B cell (primary cell): ENCODE measurements around the gene CASZ1. TPM values are rescaled to one million over a fixed set of nuclear protein-coding genes. Genes with fewer than 3 reads are reported as not detected.
A peak's percentile ranks its signal among the peaks of the same experiment; 100 is the strongest.

Experiments
- ATAC-seq: fragments of 200-7000 bp; cut with Tn5 transposase; one replicate; pipeline ENCODE4 v1.10.0; 2021; ENCODE audit warnings: low read depth, mild to moderate bottlenecking, moderate number of reproducible peaks, moderate library complexity
- CTCF ChIA-PET: fragments of 350-600 bp; sonication (Branson Sonifier 250); formaldehyde crosslinking; loops from one replicate; lab custom pipeline; 2021; ENCODE audit warnings: antibody characterized with exemption, inconsistent platforms; lab: Charles Lee
- POLR2A ChIA-PET: fragments of 350-600 bp; sonication (Branson Sonifier 250); formaldehyde crosslinking; loops from one replicate; lab custom pipeline; 2021; ENCODE audit warnings: antibody characterized with exemption; lab: Charles Lee
- DNase-seq: peaks from one replicate; pipeline ENCODE4 v3.0.0; 2013
- H2AFZ ChIP-seq: 2 replicates; pipeline ENCODE4 v1.6.1; 2012; ENCODE audit warnings: mild to moderate bottlenecking, low read depth, low read length; ENCODE audit not compliant: insufficient read depth, poor library complexity, severe bottlenecking
- H3K27ac ChIP-seq, 2 donors: 1 replicate in 1 of 2; 2 replicates in 1 of 2; pipeline ENCODE4 v1.5.1; 2012 to 2013; ENCODE audit warnings: low read length in 2 of 2, mild to moderate bottlenecking in 2 of 2, moderate library complexity in 1 of 2
- H3K27me3 ChIP-seq, 4 experiments: fragments of 200-600 bp in 1 of 4; sonication (generic) in 1 of 4; replicated peaks in 1 of 4; 1 replicate in 2 of 4; 2 replicates in 2 of 4; pipeline versions ENCODE4 v1.6.1 to v1.7.0; 2013 to 2016; ENCODE audit warnings: low read length in 3 of 4, mild to moderate bottlenecking in 2 of 4, mixed read lengths in 1 of 4, moderate library complexity in 1 of 4; ENCODE audit not compliant: insufficient read depth in 4 of 4, control insufficient read depth in 3 of 4; ENCODE audit errors: control extremely low read depth in 1 of 4
- H3K36me3 ChIP-seq, 2 experiments: replicated peaks in 1 of 2; 1 replicate in 1 of 2; 2 replicates in 1 of 2; pipeline versions ENCODE4 v1.6.1 to v1.7.1; 2013; ENCODE audit warnings: low read length in 1 of 2; ENCODE audit not compliant: insufficient read depth in 2 of 2, control insufficient read depth in 1 of 2; ENCODE audit errors: control extremely low read depth in 1 of 2, extremely low read depth in 1 of 2
- H3K4me1 ChIP-seq, 2 donors: fragments of 200-600 bp in 1 of 2; sonication (generic) in 1 of 2; 1 replicate in 1 of 2; 2 replicates in 1 of 2; pipeline versions ENCODE4 v1.5.1 to v1.6.1; 2013 to 2017; ENCODE audit warnings: low read length in 2 of 2; ENCODE audit not compliant: control insufficient read depth in 2 of 2, insufficient read depth in 2 of 2
- H3K4me2 ChIP-seq: replicated peaks from 2 replicates; pipeline ENCODE3; 2012; ENCODE audit warnings: mild to moderate bottlenecking, low read depth, low read length; ENCODE audit not compliant: poor library complexity, severe bottlenecking
- H3K4me3 ChIP-seq, 5 experiments: fragments of 200-600 bp in 1 of 5; sonication (generic) in 1 of 5; 1 replicate in 3 of 5; 2 replicates in 2 of 5; pipeline versions ENCODE4 v1.5.1 to v1.7.0; 2011 to 2016; ENCODE audit warnings: low read length in 4 of 5, mild to moderate bottlenecking in 4 of 5, low read depth in 2 of 5, control low read depth in 1 of 5, moderate library complexity in 1 of 5; ENCODE audit not compliant: insufficient read depth in 1 of 5; ENCODE audit errors: control extremely low read depth in 1 of 5, extremely low read depth in 1 of 5
- H3K79me2 ChIP-seq: fragments of 200-600 bp; sonication (generic); one replicate; pipeline ENCODE4 v1.6.0; 2016; ENCODE audit warnings: low read length; ENCODE audit not compliant: control insufficient read depth, insufficient read depth
- H3K9ac ChIP-seq: fragments of 200-600 bp; sonication (generic); 2 replicates; pipeline ENCODE4 v1.6.1; 2017; ENCODE audit warnings: mild to moderate bottlenecking, low read length, moderate library complexity
- H3K9me3 ChIP-seq, 3 donors: one replicate each; pipeline versions ENCODE4 v1.6.1 to v1.7.1; 2013; ENCODE audit warnings: low read length in 2 of 3; ENCODE audit not compliant: control insufficient read depth in 2 of 3, insufficient read depth in 1 of 3; ENCODE audit errors: control extremely low read depth in 1 of 3
- H4K20me1 ChIP-seq: 2 replicates; pipeline ENCODE4 v1.6.0; 2012; ENCODE audit warnings: mild to moderate bottlenecking, low read length; ENCODE audit not compliant: insufficient read depth, control insufficient read depth, poor library complexity, severe bottlenecking
- H3K27ac Mint-ChIP-seq: one replicate; pipeline ENCODE4 v1.8.0; 2021; ENCODE audit warnings: mixed read lengths
- H3K27me3 Mint-ChIP-seq: one replicate; pipeline ENCODE4 v1.8.0; 2021; ENCODE audit warnings: mixed read lengths
- H3K4me1 Mint-ChIP-seq: one replicate; pipeline ENCODE4 v1.8.0; 2021; ENCODE audit warnings: mixed read lengths
- H3K4me3 Mint-ChIP-seq: one replicate; pipeline ENCODE4 v1.8.0; 2021; ENCODE audit warnings: mixed read lengths
- H3K9me3 Mint-ChIP-seq: one replicate; pipeline ENCODE4 v1.8.0; 2022; ENCODE audit warnings: mixed read lengths; ENCODE audit not compliant: insufficient read depth
- EZH2 ChIP-seq: IDR thresholded peaks from 2 replicates; pipeline ENCODE4 v1.6.1; 2012; ENCODE audit warnings: borderline replicate concordance, low read depth, mild to moderate bottlenecking, moderate library complexity, low read length; ENCODE audit not compliant: insufficient read depth, poor library complexity, severe bottlenecking
- WGBS: methylation state at CpG from one replicate; pipeline ENCODE4 v1.1.5; 2013; ENCODE audit warnings: missing lambda C conversion rate; ENCODE audit not compliant: insufficient coverage; 5-methylcytosine and 5-hydroxymethylcytosine counted together
- intact Hi-C: fragments of 100-400 bp; cut with micrococcal nuclease; formaldehyde crosslinking; loops from one replicate; pipeline ENCODE4 v1.10.0; 2022
- polyA plus RNA-seq: library from polyadenylated mRNA; depleted of rRNA; stranded (reverse); fragments of >200 nt; gene quantifications from 2 replicates; pipeline ENCODE4 v1.2.3, GENCODE V29; 2012
- total RNA-seq, 2 donors: library from RNA; stranded (reverse); fragments of 120-200 nt in 1 of 2; gene quantifications; 1 replicate in 1 of 2; 2 replicates in 1 of 2; pipeline versions ENCODE4 v1.2.3 to v1.2.4, GENCODE V29; 2013 to 2022
- TF ChIP-seq, protein P1 (sequence below): fragments of 200-600 bp; IDR thresholded peaks from one replicate; pipeline ENCODE4 v1.8.0; 2022; ENCODE audit warnings: antibody characterized with exemption, mild to moderate bottlenecking

CASZ1 gene
- total and polyA plus RNA-seq, 2 donors (not counting 1 experiment from before 2014, with no cell fraction given) = 9.5 to 27.2 TPM

DNA sequence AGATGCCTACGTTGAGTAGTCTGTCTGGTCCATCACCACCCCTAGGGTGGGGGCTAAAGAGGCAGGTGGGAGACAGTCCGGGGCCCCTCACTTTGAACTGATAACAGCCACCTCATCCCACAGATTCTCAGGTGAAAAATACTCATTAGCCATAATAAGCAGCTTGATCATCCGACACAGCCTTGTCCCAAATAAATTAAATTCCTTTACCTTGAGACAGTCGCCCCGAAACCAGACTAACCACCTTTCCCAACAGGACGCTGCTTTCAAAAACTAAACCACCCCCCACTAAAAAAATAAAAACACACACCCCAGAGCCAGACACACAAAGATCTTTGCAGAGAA is 103.3 kb downstream of the CASZ1 start:
- ChIA-PET POLR2A (no interaction called here), CTCF (interaction anchor here (1.2 kb wide), 1 partner anchor 173 kb away, joined by 3 read pairs; no protein-coding TSS in a partner anchor)
- peak overlapping the region; percentile 96 for H3K27ac Mint-ChIP-seq
- H3K27me3 Mint-ChIP-seq = peaks cover 3% of the 10 kb centered on the region
- DNase-seq (no peak), ATAC-seq (no peak)
- peaks cover 22% of the 10 kb centered on the region for H3K4me1 Mint-ChIP-seq
- Histone ChIP-seq H3K79me2 (peaks cover 53% of the 10 kb centered on the region), H3K9me3 (no peaks in the 10 kb centered on the region), H4K20me1 (peaks cover 50% of the 10 kb centered on the region), H3K27me3 (no peaks in the 10 kb centered on the region), H3K9ac (peak overlapping the region; percentile 86), H3K4me2 (peak overlapping the region; percentile 77), H3K36me3 (peaks cover 0 to 4% of the 10 kb centered on the region in 2 experiments), H3K27ac (peak overlapping the region; percentile 81 to 98), H3K4me3 (peak overlapping the region in 4 of 5 experiments; percentile 55 to 89 (median 73)), H2AFZ (peak overlapping the region; percentile 71), H3K4me1 (peaks cover 16 to 25% of the 10 kb centered on the region in 2 donors)
- WGBS = 78% methylated on average over 5 of the region's 6 CpGs
- H3K4me3 Mint-ChIP-seq = peak overlapping the region; percentile 92
- no peaks in the 10 kb centered on the region for H3K9me3 Mint-ChIP-seq
- intact Hi-C loops = loop anchor here (2.0 to 10.0 kb wide), 6 partner anchors 198 to 1108 kb away; partner anchors contain the start of genes CTNNBIP1, MAD2L2, PGD and TMEM201
- TF ChIP-seq, protein P1, sequence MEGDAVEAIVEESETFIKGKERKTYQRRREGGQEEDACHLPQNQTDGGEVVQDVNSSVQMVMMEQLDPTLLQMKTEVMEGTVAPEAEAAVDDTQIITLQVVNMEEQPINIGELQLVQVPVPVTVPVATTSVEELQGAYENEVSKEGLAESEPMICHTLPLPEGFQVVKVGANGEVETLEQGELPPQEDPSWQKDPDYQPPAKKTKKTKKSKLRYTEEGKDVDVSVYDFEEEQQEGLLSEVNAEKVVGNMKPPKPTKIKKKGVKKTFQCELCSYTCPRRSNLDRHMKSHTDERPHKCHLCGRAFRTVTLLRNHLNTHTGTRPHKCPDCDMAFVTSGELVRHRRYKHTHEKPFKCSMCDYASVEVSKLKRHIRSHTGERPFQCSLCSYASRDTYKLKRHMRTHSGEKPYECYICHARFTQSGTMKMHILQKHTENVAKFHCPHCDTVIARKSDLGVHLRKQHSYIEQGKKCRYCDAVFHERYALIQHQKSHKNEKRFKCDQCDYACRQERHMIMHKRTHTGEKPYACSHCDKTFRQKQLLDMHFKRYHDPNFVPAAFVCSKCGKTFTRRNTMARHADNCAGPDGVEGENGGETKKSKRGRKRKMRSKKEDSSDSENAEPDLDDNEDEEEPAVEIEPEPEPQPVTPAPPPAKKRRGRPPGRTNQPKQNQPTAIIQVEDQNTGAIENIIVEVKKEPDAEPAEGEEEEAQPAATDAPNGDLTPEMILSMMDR = no peak
- no peak for TF ChIP-seq EZH2

DNA sequence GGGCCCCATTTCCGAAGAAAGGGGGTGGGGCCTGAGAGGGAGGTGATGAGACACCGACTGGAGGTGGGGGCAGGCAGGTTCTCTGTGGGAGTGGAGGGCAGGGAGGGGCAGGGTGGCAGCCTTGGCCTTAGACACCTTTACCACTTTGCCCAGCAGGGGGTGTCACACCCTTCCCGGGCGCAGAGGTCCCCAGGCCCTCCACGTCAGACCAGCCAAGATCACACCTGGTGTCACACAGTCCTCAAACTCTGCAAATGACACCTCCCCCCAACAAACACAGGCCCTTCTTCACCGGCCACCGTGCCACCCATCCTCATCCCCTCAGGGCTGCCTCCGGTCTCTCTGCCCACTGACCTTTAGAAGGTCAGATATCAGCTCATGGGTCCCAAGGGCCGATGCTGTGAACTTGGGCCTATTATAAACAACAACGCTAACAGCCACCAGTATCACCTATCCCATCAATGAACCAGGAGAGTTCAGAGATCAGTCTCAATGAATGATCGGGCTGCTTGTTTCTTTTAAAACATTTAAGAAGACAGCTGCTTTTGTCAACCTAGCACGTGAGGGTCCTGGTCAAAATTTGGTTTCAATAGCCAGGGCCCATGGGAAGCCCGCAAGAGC is 103.9 kb downstream of the CASZ1 start:
- peaks cover 57% of the 10 kb centered on the region for H4K20me1 ChIP-seq
- H3K36me3 ChIP-seq = peaks cover 0 to 6% of the 10 kb centered on the region in 2 experiments
- no peak overlapping the region for H2AFZ ChIP-seq
- H3K4me1 ChIP-seq = peaks cover 16 to 25% of the 10 kb centered on the region in 2 donors
- H3K4me1 Mint-ChIP-seq = peaks cover 22% of the 10 kb centered on the region
- TF ChIP-seq EZH2 = no peak
- TF ChIP-seq, protein P1 = peak; percentile 70
- intact Hi-C loops = loop anchor here (2.0 to 10.0 kb wide), 6 partner anchors 198 to 1108 kb away; partner anchors contain the start of genes CTNNBIP1, MAD2L2, PGD and TMEM201
- H3K27me3 ChIP-seq = no peaks in the 10 kb centered on the region
- POLR2A ChIA-PET = no interaction called here
- peak overlapping the region; percentile 32 to 98 for H3K27ac ChIP-seq
- peak; percentile 41 for ATAC-seq
- peak overlapping the region; percentile 96 for H3K27ac Mint-ChIP-seq
- peak; percentile 82 for DNase-seq
- peaks cover 3% of the 10 kb centered on the region for H3K27me3 Mint-ChIP-seq
- peaks cover 59% of the 10 kb centered on the region for H3K79me2 ChIP-seq
- peak overlapping the region; percentile 86 for H3K9ac ChIP-seq
- WGBS = 63% methylated on average over 12 of the region's 13 CpGs
- H3K4me3 ChIP-seq = peak overlapping the region in 1 of 5 experiments; percentile 89
- CTCF ChIA-PET = interaction anchor here (0.6 to 1.2 kb wide), 2 partner anchors 90 to 174 kb away, joined by 3 read pairs; no protein-coding TSS in a partner anchor
- no peaks in the 10 kb centered on the region for H3K9me3 ChIP-seq
- H3K4me3 Mint-ChIP-seq = peak overlapping the region; percentile 92
- H3K9me3 Mint-ChIP-seq = no peaks in the 10 kb centered on the region
- H3K4me2 ChIP-seq = peak overlapping the region; percentile 77
